GM21381 (cell line): ENCODE data around the gene CCDC85A.
"Not testable (repeated sequence)": the region's sequence is repeated elsewhere in the genome, so short reads cannot be mapped to it uniquely, and the experiment has no call there.

Experiments used
- ATAC-seq: cut with Tn5 transposase; IDR thresholded peaks from one replicate; pipeline ENCODE4 v1.9.1; 2021; ENCODE audit warnings: mild to moderate bottlenecking, moderate library complexity; ENCODE audit not compliant: unreplicated experiment

CCDC85A gene

GRCh38 chr2:56183643-56184499 lies at the start of gene CCDC85A:
CCDC85A (plus strand) TSS chr2:56183990; CDS start chr2:56184625, 635 bp downstream.
- ATAC-seq, result peak; percentile 96

GRCh38 chr2:56134861-56135260 lies 48.9 kb upstream of the CCDC85A start:
- ATAC-seq, result no peak

- not testable (repeated sequence) for ATAC-seq
Observed at GRCh38 chr2:56142497-56143061, 41.2 kb upstream of the CCDC85A start.

GRCh38 chr2:56147907-56148306 lies 35.9 kb upstream of the CCDC85A start:
- no peak for ATAC-seq

GRCh38 chr2:56148825-56149224 lies 35.0 kb upstream of the CCDC85A start:
- no peak for ATAC-seq

- ATAC-seq, result no peak
Observed at GRCh38 chr2:56151841-56152240, 31.9 kb upstream of the CCDC85A start.

GRCh38 chr2:56155188-56155587 lies 28.6 kb upstream of the CCDC85A start:
- no peak for ATAC-seq

- not testable (repeated sequence) for ATAC-seq
Observed at GRCh38 chr2:56159875-56160274, 23.9 kb upstream of the CCDC85A start.

GRCh38 chr2:56167616-56168562 lies 15.9 kb upstream of the CCDC85A start:
- no peak for ATAC-seq

GRCh38 chr2:56169521-56169920 lies 14.3 kb upstream of the CCDC85A start:
- ATAC-seq, result no peak

GRCh38 chr2:56170504-56170903 lies 13.3 kb upstream of the CCDC85A start:
- ATAC-seq, result no peak

- no peak for ATAC-seq
Observed at GRCh38 chr2:56170988-56171387, 12.8 kb upstream of the CCDC85A start.

GRCh38 chr2:56175779-56176178 lies 8.0 kb upstream of the CCDC85A start:
- no peak for ATAC-seq

- ATAC-seq, result peak; percentile 55
Observed at GRCh38 chr2:56177420-56178220, 6.2 kb upstream of the CCDC85A start.

- ATAC-seq, result no peak
Observed at GRCh38 chr2:56179931-56180330, 3.9 kb upstream of the CCDC85A start.

GRCh38 chr2:56182420-56182819 lies 1.4 kb upstream of the CCDC85A start:
- no peak for ATAC-seq

- peak; percentile 25 for ATAC-seq
Observed at GRCh38 chr2:56184500-56185011, 766 bp downstream of the CCDC85A start.

- no peak for ATAC-seq
Observed at GRCh38 chr2:56185101-56185581, 1.4 kb downstream of the CCDC85A start.

GRCh38 chr2:56185582-56186046 lies 1.8 kb downstream of the CCDC85A start:
- ATAC-seq, result no peak

- no peak for ATAC-seq
Observed at GRCh38 chr2:56191617-56192016, 7.8 kb downstream of the CCDC85A start.
